Measurements from ENCODE around the gene WDFY1.

WDFY1 gene

DNA sequence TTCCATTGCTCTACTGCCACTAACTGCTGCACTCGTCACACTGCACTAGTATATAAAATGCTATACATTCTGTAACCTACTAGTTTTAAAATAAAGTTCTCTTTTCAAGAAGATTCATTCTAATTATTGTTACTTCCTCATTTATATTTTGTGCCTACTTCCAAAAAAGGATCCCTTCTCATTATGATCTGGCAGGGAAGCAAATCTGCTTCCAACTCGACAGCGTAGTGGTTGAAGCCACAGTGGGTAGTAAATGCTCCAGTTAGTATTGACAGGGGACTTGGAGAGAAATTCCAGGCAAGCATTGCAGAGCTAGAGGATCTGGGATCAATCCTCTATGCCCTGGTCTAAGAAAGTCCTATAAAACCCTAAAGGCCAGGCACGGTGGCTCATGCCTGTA is 54.4 kb downstream of the WDFY1 start:
- Histone ChIP-seq H3K4me1 (ENCODE audit: insufficient read depth, insufficient read length) (no peaks in the 10 kb centered on the region), H3K36me3 (ENCODE audit: insufficient read depth, insufficient read length, low read length) (peaks cover 41% of the 10 kb centered on the region), H3K9me3 (ENCODE audit: insufficient read depth, low read length) (no peaks in the 10 kb centered on the region), H3K9ac (ENCODE audit: insufficient read length, low read depth) (no peak overlapping the region), H3K4me3 (ENCODE audit: insufficient read length, low read depth) (no peak overlapping the region), H3K27me3 (ENCODE audit: insufficient read depth, insufficient read length) (no peaks in the 10 kb centered on the region)
- TF ChIP-seq YY1 (IDR thresholded peaks at IDR 0.05; ENCODE audit: insufficient read depth, insufficient read length): no peak
- no peak for TF ChIP-seq SUZ12 (IDR thresholded peaks at IDR 0.05; ENCODE audit: extremely low read depth, insufficient read depth, insufficient read length)
- no peak for TF ChIP-seq ZNF274 (IDR thresholded peaks at IDR 0.05; ENCODE audit: low read depth, low read length)
- no peak for DNase-seq (ENCODE audit: low read depth, low spot score)

GRCh38 chr2:223889229-223889628 is 55.9 kb downstream of the WDFY1 start:
- Histone ChIP-seq H3K4me3 (ENCODE audit: insufficient read length, low read depth) (no peak overlapping the region), H3K4me1 (ENCODE audit: insufficient read depth, insufficient read length) (no peaks in the 10 kb centered on the region), H3K27me3 (ENCODE audit: insufficient read depth, insufficient read length) (no peaks in the 10 kb centered on the region), H3K9ac (ENCODE audit: insufficient read length, low read depth) (no peak overlapping the region), H3K9me3 (ENCODE audit: insufficient read depth, low read length) (no peaks in the 10 kb centered on the region), H3K36me3 (ENCODE audit: insufficient read depth, insufficient read length, low read length) (peaks cover 44% of the 10 kb centered on the region)
- no peak for TF ChIP-seq SUZ12 (IDR thresholded peaks at IDR 0.05; ENCODE audit: extremely low read depth, insufficient read depth, insufficient read length)
- TF ChIP-seq YY1 (IDR thresholded peaks at IDR 0.05; ENCODE audit: insufficient read depth, insufficient read length): no peak
- no peak for TF ChIP-seq ZNF274 (IDR thresholded peaks at IDR 0.05; ENCODE audit: low read depth, low read length)
- no peak for DNase-seq (ENCODE audit: low read depth, low spot score)

DNA sequence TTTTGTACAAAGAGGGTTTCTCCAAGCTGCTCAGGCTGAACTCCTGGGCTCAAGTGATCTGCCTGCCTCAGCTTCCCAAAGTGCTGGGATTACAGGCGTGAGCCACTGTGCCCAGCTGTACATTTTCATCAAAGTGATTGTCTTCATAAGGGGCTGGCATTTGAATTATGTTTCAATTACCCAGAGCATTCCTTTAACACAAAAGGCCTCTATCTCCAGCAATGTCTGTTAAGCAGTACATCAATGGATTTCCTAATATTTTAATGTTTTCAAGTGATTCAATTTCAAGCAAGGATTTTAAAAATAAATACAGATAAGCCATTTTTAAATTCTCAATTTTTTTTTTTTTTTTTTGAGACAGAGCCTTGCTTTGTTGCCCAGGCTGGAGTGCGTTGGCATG is 56.9 kb downstream of the WDFY1 start:
- Histone ChIP-seq H3K9ac (ENCODE audit: insufficient read length, low read depth) (no peak overlapping the region), H3K36me3 (ENCODE audit: insufficient read depth, insufficient read length, low read length) (peaks cover 41% of the 10 kb centered on the region)
- no peak for TF ChIP-seq YY1 (IDR thresholded peaks at IDR 0.05; ENCODE audit: insufficient read depth, insufficient read length)
- TF ChIP-seq ZNF274 (IDR thresholded peaks at IDR 0.05; ENCODE audit: low read depth, low read length): no peak
- no peak for TF ChIP-seq SUZ12 (IDR thresholded peaks at IDR 0.05; ENCODE audit: extremely low read depth, insufficient read depth, insufficient read length)

DNA sequence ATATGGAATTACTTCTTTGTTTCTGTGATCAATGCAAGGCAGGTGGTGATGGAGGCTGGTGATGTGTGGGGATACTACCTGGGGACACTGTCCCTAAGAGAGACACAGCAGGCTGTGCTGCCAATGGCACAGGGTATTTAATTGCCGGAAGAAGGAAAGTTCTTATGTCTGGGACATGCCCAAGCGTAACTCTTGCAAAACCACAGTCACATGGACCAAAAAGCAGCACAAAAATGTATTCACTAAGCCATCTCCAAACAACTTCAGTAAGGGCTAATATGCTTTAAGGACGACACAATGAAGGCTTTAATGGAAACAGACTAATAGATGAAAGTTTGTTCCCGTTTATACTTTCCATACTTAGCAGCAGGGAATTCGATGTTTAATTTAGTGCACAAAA is 58.0 kb downstream of the WDFY1 start:
- TF ChIP-seq ZNF274 (IDR thresholded peaks at IDR 0.05; ENCODE audit: low read depth, low read length): no peak
- no peak for TF ChIP-seq YY1 (IDR thresholded peaks at IDR 0.05; ENCODE audit: insufficient read depth, insufficient read length)
- TF ChIP-seq SUZ12 (IDR thresholded peaks at IDR 0.05; ENCODE audit: extremely low read depth, insufficient read depth, insufficient read length): no peak
- Histone ChIP-seq H3K4me3 (ENCODE audit: insufficient read length, low read depth) (no peak overlapping the region), H3K36me3 (ENCODE audit: insufficient read depth, insufficient read length, low read length) (peaks cover 41% of the 10 kb centered on the region), H3K9ac (ENCODE audit: insufficient read length, low read depth) (no peak overlapping the region), H3K9me3 (ENCODE audit: insufficient read depth, low read length) (no peaks in the 10 kb centered on the region), H3K4me1 (ENCODE audit: insufficient read depth, insufficient read length) (no peaks in the 10 kb centered on the region), H3K27me3 (ENCODE audit: insufficient read depth, insufficient read length) (no peaks in the 10 kb centered on the region)
- no peak for DNase-seq (ENCODE audit: low read depth, low spot score)

More for the DNA sequence above, 56.9 kb downstream of the WDFY1 start:
- Histone ChIP-seq H3K9me3 (ENCODE audit: insufficient read depth, low read length) (no peaks in the 10 kb centered on the region), H3K27me3 (ENCODE audit: insufficient read depth, insufficient read length) (no peaks in the 10 kb centered on the region), H3K4me1 (ENCODE audit: insufficient read depth, insufficient read length) (no peaks in the 10 kb centered on the region), H3K4me3 (ENCODE audit: insufficient read length, low read depth) (no peak overlapping the region)
- DNase-seq (ENCODE audit: low read depth, low spot score): no peak

- no peak overlapping the region for H3K9ac ChIP-seq (ENCODE audit: insufficient read length, low read depth)
- no peak for DNase-seq (ENCODE audit: low read depth, low spot score)
- peaks cover 43% of the 10 kb centered on the region for H3K36me3 ChIP-seq (ENCODE audit: insufficient read depth, insufficient read length, low read length)
- H3K4me1 ChIP-seq (ENCODE audit: insufficient read depth, insufficient read length): no peaks in the 10 kb centered on the region
- H3K27me3 ChIP-seq (ENCODE audit: insufficient read depth, insufficient read length): no peaks in the 10 kb centered on the region
- no peak overlapping the region for H3K4me3 ChIP-seq (ENCODE audit: insufficient read length, low read depth)
- TF ChIP-seq SUZ12 (IDR thresholded peaks at IDR 0.05; ENCODE audit: extremely low read depth, insufficient read depth, insufficient read length) (no peak), ZNF274 (IDR thresholded peaks at IDR 0.05; ENCODE audit: low read depth, low read length) (no peak), YY1 (IDR thresholded peaks at IDR 0.05; ENCODE audit: insufficient read depth, insufficient read length) (no peak)
- no peaks in the 10 kb centered on the region for H3K9me3 ChIP-seq (ENCODE audit: insufficient read depth, low read length)
Observed at GRCh38 chr2:223886726-223887125, 58.4 kb downstream of the WDFY1 start.

- DNase-seq (ENCODE audit: low read depth, low spot score): no peak
- peaks cover 56% of the 10 kb centered on the region for H3K36me3 ChIP-seq (ENCODE audit: insufficient read depth, insufficient read length, low read length)
- H3K4me1 ChIP-seq (ENCODE audit: insufficient read depth, insufficient read length): no peaks in the 10 kb centered on the region
- no peak overlapping the region for H3K9ac ChIP-seq (ENCODE audit: insufficient read length, low read depth)
- no peak overlapping the region for H3K4me3 ChIP-seq (ENCODE audit: insufficient read length, low read depth)
- TF ChIP-seq YY1 (IDR thresholded peaks at IDR 0.05; ENCODE audit: insufficient read depth, insufficient read length) (no peak), ZNF274 (IDR thresholded peaks at IDR 0.05; ENCODE audit: low read depth, low read length) (no peak), SUZ12 (IDR thresholded peaks at IDR 0.05; ENCODE audit: extremely low read depth, insufficient read depth, insufficient read length) (no peak)
- no peaks in the 10 kb centered on the region for H3K27me3 ChIP-seq (ENCODE audit: insufficient read depth, insufficient read length)
- H3K9me3 ChIP-seq (ENCODE audit: insufficient read depth, low read length): no peaks in the 10 kb centered on the region
Observed at GRCh38 chr2:223884399-223884798, 60.7 kb downstream of the WDFY1 start.

DNA sequence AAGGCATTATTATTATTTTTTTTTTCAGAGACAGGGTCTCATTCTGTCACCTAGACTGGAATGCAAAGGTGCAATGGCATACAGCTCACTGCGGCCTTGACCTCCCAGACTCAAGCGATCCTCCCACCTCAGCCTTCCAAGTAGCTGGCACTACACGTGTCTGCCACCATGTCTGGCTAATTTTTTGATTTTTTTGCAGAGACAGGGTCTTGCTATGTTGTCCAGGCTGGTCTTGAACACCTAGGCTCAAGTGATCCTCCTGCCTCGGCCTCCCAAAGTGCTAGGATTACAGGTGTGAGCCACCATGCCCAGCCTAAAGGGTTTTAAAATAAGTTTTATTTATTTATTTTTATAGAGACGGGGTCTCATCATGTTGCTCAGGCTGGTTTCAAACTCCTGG is 62.4 kb downstream of the WDFY1 start:
- H3K36me3 ChIP-seq (ENCODE audit: insufficient read depth, insufficient read length, low read length): peaks cover 56% of the 10 kb centered on the region
- H3K9ac ChIP-seq (ENCODE audit: insufficient read length, low read depth): no peak overlapping the region
- TF ChIP-seq YY1 (IDR thresholded peaks at IDR 0.05; ENCODE audit: insufficient read depth, insufficient read length): no peak
- TF ChIP-seq SUZ12 (IDR thresholded peaks at IDR 0.05; ENCODE audit: extremely low read depth, insufficient read depth, insufficient read length): no peak
- TF ChIP-seq ZNF274 (IDR thresholded peaks at IDR 0.05; ENCODE audit: low read depth, low read length): no peak
- H3K4me3 ChIP-seq (ENCODE audit: insufficient read length, low read depth): no peak overlapping the region
- H3K4me1 ChIP-seq (ENCODE audit: insufficient read depth, insufficient read length): peaks cover 4% of the 10 kb centered on the region
- no peak for DNase-seq (ENCODE audit: low read depth, low spot score)
- H3K9me3 ChIP-seq (ENCODE audit: insufficient read depth, low read length): no peaks in the 10 kb centered on the region
- no peaks in the 10 kb centered on the region for H3K27me3 ChIP-seq (ENCODE audit: insufficient read depth, insufficient read length)
